Measurements from ENCODE around the gene ZNF106. TPM values are rescaled to one million over a fixed set of nuclear protein-coding genes. Genes with fewer than 3 reads are reported as not detected.

The ZNF106 gene
- total RNA-seq, 1 donor from 2014 or later, result 98.1 TPM

GRCh38 chr15:42482701-42483100 lies 8.2 kb downstream of the ZNF106 start:
- no peak for DNase-seq (ENCODE audit: low spot score)

GRCh38 chr15:42474827-42475226 lies 16.1 kb downstream of the ZNF106 start:
- DNase-seq (ENCODE audit: low spot score), result no peak

GRCh38 chr15:42471002-42471401 lies 19.9 kb downstream of the ZNF106 start:
- DNase-seq (ENCODE audit: low spot score), result no peak

GRCh38 chr15:42465520-42466259 lies 25.3 kb downstream of the ZNF106 start:
- DNase-seq (ENCODE audit: low spot score), result no peak

GRCh38 chr15:42461261-42461660 lies 29.7 kb downstream of the ZNF106 start:
- DNase-seq (ENCODE audit: low spot score), result no peak

GRCh38 chr15:42457445-42458442 lies 33.2 kb downstream of the ZNF106 start:
- no peak for DNase-seq (ENCODE audit: low spot score)

- DNase-seq (ENCODE audit: low spot score), result no peak
Observed at GRCh38 chr15:42456971-42457370, 34.0 kb downstream of the ZNF106 start.

GRCh38 chr15:42456531-42456930 lies 34.4 kb downstream of the ZNF106 start:
- DNase-seq (ENCODE audit: low spot score), result no peak

GRCh38 chr15:42453826-42454225 lies 37.1 kb downstream of the ZNF106 start:
- no peak for DNase-seq (ENCODE audit: low spot score)

- DNase-seq (ENCODE audit: low spot score), result no peak
Observed at GRCh38 chr15:42450425-42450790, 40.5 kb downstream of the ZNF106 start.

GRCh38 chr15:42449770-42450424 lies 41.0 kb downstream of the ZNF106 start:
- DNase-seq (ENCODE audit: low spot score), result no peak

GRCh38 chr15:42448281-42448680 lies 42.7 kb downstream of the ZNF106 start:
- DNase-seq (ENCODE audit: low spot score), result no peak

GRCh38 chr15:42447599-42447998 lies 43.3 kb downstream of the ZNF106 start:
- no peak for DNase-seq (ENCODE audit: low spot score)

- DNase-seq (ENCODE audit: low spot score), result no peak
Observed at GRCh38 chr15:42445551-42445950, 45.4 kb downstream of the ZNF106 start.

GRCh38 chr15:42444415-42445063 lies 46.4 kb downstream of the ZNF106 start:
- DNase-seq (ENCODE audit: low spot score), result no peak

- no peak for DNase-seq (ENCODE audit: low spot score)
Observed at GRCh38 chr15:42427429-42428223, 63.3 kb downstream of the ZNF106 start.

- DNase-seq (ENCODE audit: low spot score), result no peak
Observed at GRCh38 chr15:42421376-42421775, 69.6 kb downstream of the ZNF106 start.

GRCh38 chr15:42419369-42419768 lies 71.6 kb downstream of the ZNF106 start:
- DNase-seq (ENCODE audit: low spot score), result no peak

GRCh38 chr15:42413920-42414319 lies 77.0 kb downstream of the ZNF106 start:
- no peak for DNase-seq (ENCODE audit: low spot score)

GRCh38 chr15:42411884-42412283 lies 79.1 kb downstream of the ZNF106 start:
- DNase-seq (ENCODE audit: low spot score), result no peak
